DLD1 (cell line): ENCODE data around the gene PTRHD1.
"Not testable (repeated sequence)": the region's sequence is repeated elsewhere in the genome, so short reads cannot be mapped to it uniquely, and the experiment has no call there.

ENCODE experiments used
- in situ Hi-C: cut with HindIII; loops from 2 replicates; pipeline ENCODE4 v1.10.0; 2017; ENCODE audit warnings: low sequenced_read_pairs

PTRHD1 gene

GRCh38 chr2:24813691-24814137 is 20.5 kb upstream of the PTRHD1 start:
- in situ Hi-C loops: no loop called here

GRCh38 chr2:24809316-24810007 is 16.3 kb upstream of the PTRHD1 start:
- in situ Hi-C loops: no loop called here

- in situ Hi-C loops: no loop called here
Observed at GRCh38 chr2:24806661-24807036, 13.5 kb upstream of the PTRHD1 start.

- in situ Hi-C loops: not testable (repeated sequence)
Observed at GRCh38 chr2:24805811-24806660, 12.8 kb upstream of the PTRHD1 start.

GRCh38 chr2:24800487-24800886 is 7.3 kb upstream of the PTRHD1 start:
- in situ Hi-C loops: not testable (repeated sequence)

- in situ Hi-C loops: no loop called here
Observed at GRCh38 chr2:24797644-24798043, 4.5 kb upstream of the PTRHD1 start.

- in situ Hi-C loops: no loop called here
Observed at GRCh38 chr2:24793761-24794435, 707 bp upstream of the PTRHD1 start.

GRCh38 chr2:24792542-24792873 is 683 bp downstream of the PTRHD1 start:
- in situ Hi-C loops: no loop called here

- in situ Hi-C loops: no loop called here
Observed at GRCh38 chr2:24791452-24791851, 1.7 kb downstream of the PTRHD1 start.

GRCh38 chr2:24788816-24789215 is 4.4 kb downstream of the PTRHD1 start:
- in situ Hi-C loops: no loop called here

GRCh38 chr2:24787532-24787931 is 5.7 kb downstream of the PTRHD1 start:
- in situ Hi-C loops: no loop called here

GRCh38 chr2:24785671-24786321 is 7.4 kb downstream of the PTRHD1 start:
- in situ Hi-C loops: no loop called here

GRCh38 chr2:24783641-24784040 is 9.6 kb downstream of the PTRHD1 start:
- in situ Hi-C loops: no loop called here

GRCh38 chr2:24779116-24779515 is 14.1 kb downstream of the PTRHD1 start:
- in situ Hi-C loops: no loop called here

GRCh38 chr2:24774373-24774772 is 18.8 kb downstream of the PTRHD1 start:
- in situ Hi-C loops: no loop called here

GRCh38 chr2:24771764-24772586 is 21.2 kb downstream of the PTRHD1 start:
- in situ Hi-C loops: no loop called here

GRCh38 chr2:24771061-24771460 is 22.1 kb downstream of the PTRHD1 start:
- in situ Hi-C loops: no loop called here

GRCh38 chr2:24768601-24769000 is 24.6 kb downstream of the PTRHD1 start:
- in situ Hi-C loops: no loop called here

- in situ Hi-C loops: no loop called here
Observed at GRCh38 chr2:24768013-24768412, 25.2 kb downstream of the PTRHD1 start.

GRCh38 chr2:24766609-24767008 is 26.6 kb downstream of the PTRHD1 start:
- in situ Hi-C loops: no loop called here
